Fibroblast of skin of right quadriceps (primary cell): ENCODE measurements around the gene ZNF335.
A peak's percentile ranks its signal among the peaks of the same experiment; 100 is the strongest.
"Not testable (repeated sequence)": the region's sequence is repeated elsewhere in the genome, so short reads cannot be mapped to it uniquely, and the experiment has no call there.

Experiments used
- DNase-seq: peaks from one replicate; pipeline ENCODE4 v3.0.0-alpha.2; 2013

The ZNF335 gene

GRCh38 chr20:45909336-45909808 lies 62.6 kb downstream of the ZNF335 start:
- no peak for DNase-seq

DNA sequence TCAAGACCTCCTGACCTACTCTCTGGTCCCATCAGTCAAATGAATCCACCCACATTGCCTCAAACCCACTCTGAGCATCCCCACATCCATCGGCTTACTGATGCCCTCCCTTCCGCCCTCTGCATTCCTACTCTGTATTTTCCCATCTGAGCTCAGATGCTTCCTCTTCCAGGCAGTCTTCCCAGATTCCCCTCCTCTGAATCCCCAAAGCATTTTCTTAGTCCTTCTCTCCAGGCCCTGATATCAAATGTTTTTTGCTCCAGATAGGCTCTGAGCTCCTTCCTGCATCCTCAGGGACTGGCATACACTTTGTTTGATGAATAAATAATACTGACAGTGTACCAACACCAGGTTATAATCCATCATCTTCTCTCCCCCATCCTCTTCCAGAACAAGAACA lies 63.9 kb downstream of the ZNF335 start:
- no peak for DNase-seq

DNA sequence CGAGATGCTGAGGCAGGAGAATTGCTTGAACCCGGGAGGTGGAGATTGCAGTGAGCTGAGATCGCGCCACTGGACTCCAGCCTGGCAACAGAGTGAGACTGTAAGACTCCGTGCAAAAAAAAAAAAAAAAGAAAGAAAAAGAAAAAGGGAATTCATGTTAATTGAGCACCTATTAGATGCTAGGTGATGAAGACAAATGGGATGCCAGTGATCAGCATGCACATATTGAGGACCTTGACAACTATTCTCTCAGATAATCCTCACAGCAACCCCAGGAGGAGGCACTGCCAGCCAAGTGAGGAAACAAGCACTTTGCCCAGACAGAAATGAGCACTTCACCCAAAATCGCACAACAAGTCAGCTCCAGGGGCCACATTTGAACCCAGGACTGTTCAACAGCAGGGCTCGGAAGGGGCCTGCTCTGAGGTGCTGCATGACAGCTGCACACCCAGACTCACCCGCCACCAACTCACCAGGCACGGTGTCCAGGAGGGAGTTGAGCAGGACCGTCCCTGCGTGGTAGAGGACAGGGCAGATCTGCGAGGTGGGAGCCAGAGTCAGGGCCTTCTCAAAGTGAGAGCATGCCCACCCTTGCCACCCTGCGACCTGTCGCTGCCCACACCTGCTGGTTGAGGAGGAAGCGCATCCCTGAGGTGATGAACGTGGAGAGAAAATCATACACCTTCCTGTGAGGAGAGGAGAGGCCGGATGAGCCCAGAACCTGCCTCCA lies 64.6 kb downstream of the ZNF335 start:
- no peak for DNase-seq

GRCh38 chr20:45905505-45906079 lies 66.4 kb downstream of the ZNF335 start:
- peak; percentile 61 for DNase-seq

GRCh38 chr20:45904583-45905504 lies 67.2 kb downstream of the ZNF335 start:
- DNase-seq, result no peak

DNA sequence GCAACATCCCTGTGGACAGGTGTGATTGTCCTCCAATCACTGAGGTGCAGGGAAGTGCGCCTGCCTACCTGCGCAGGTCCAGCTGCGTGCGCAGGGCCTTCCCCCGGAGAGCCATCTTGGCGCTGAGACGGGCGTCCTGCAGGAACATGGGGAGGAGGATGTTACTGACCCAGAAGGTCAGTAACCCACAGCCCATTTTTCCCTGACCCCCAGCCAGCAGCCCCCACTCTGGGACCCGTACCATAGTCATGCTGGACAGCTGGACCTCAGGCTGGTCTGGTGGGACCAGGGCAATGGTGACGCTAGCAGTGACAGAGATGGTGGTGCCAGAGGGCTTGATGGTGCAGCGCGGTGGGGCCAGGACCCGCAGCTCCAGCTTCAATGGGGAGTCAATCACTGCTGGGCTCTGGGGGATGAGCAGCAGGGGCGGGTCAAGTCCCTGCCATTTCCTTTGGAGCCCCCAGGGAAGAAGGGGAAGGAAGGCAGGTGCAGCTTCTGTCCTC lies 69.8 kb downstream of the ZNF335 start:
- DNase-seq, result no peak

GRCh38 chr20:45901332-45901731 lies 70.7 kb downstream of the ZNF335 start:
- not testable (repeated sequence) for DNase-seq

GRCh38 chr20:45899046-45899835 lies 72.8 kb downstream of the ZNF335 start:
- no peak for DNase-seq
